ENCODE data around the gene FRAT1. TPM values are rescaled to one million over a fixed set of nuclear protein-coding genes. Genes with fewer than 3 reads are reported as not detected.
A peak's percentile ranks its signal among the peaks of the same experiment; 100 is the strongest.

FRAT1 gene
- total and polyA plus RNA-seq, 2 of the 13 experiments (the other 11 are each of a cell fraction or from before 2014, with no cell fraction given) = 1.7 to 2.3 TPM

GRCh38 chr10:97279121-97279815 is 39.8 kb upstream of the FRAT1 start (continued):
- no peak for TF ChIP-seq ZNF609 (CRISPR knock-in tag; IDR thresholded peaks at IDR 0.05; ENCODE audit: borderline replicate concordance)
- no peak for TF ChIP-seq HMGA1 (CRISPR knock-in tag; conservative IDR thresholded peaks at IDR 0.05)
- TF ChIP-seq ASH2L (IDR thresholded peaks at IDR 0.05; ENCODE audit: insufficient read length, low read depth, low read length) = no peak
- no peak for TF ChIP-seq KDM1A (CRISPR knock-in tag; IDR thresholded peaks at IDR 0.05)
- TF ChIP-seq ZNF75D (CRISPR knock-in tag; IDR thresholded peaks at IDR 0.05; ENCODE audit: borderline replicate concordance) = no peak
- TF ChIP-seq JUN (CRISPR knock-in tag; IDR thresholded peaks at IDR 0.05) = no peak
- TF ChIP-seq HDAC1 (CRISPR knock-in tag; IDR thresholded peaks at IDR 0.05) = 0 out of 2 replicates have a peak, but pooled peaks have one; percentile 23
- no peak for TF ChIP-seq TFDP1 (CRISPR knock-in tag; IDR thresholded peaks at IDR 0.05; ENCODE audit: borderline replicate concordance)
- no peak for TF ChIP-seq TIGD3 (CRISPR knock-in tag; IDR thresholded peaks at IDR 0.05; ENCODE audit: borderline replicate concordance)
- TF ChIP-seq REPIN1 (CRISPR knock-in tag; IDR thresholded peaks at IDR 0.05; ENCODE audit: borderline replicate concordance, low read depth) = no peak
- TF ChIP-seq HDAC2 (CRISPR knock-in tag; IDR thresholded peaks at IDR 0.05) = peak; percentile 40; the same call in 1 of the 2 replicates
- TF ChIP-seq BRF2 (CRISPR knock-in tag; IDR thresholded peaks at IDR 0.05) = no peak
- no peak for TF ChIP-seq GTF3A (CRISPR knock-in tag; conservative IDR thresholded peaks at IDR 0.05)
- no peak for TF ChIP-seq ZBTB34 (CRISPR knock-in tag; IDR thresholded peaks at IDR 0.05)
- TF ChIP-seq ATF3 (CRISPR knock-in tag; IDR thresholded peaks at IDR 0.05) = peak; percentile 87
- TF ChIP-seq SP4 (CRISPR knock-in tag; IDR thresholded peaks at IDR 0.05) = no peak

Data from HepG2 (cell line).